HCT116 (cell line): ENCODE data around the gene ZNF385A. TPM values are rescaled to one million over a fixed set of nuclear protein-coding genes. Genes with fewer than 3 reads are reported as not detected.

Experiments
- ATAC-seq: fragments of 200-7000 bp; cut with Tn5 transposase; 2 replicates; pipeline ENCODE4 v1.9.1; 2020; ENCODE audit warnings: mild to moderate bottlenecking, moderate library complexity
- BruUV-seq: library from RNA; stranded (reverse); fragments of 400-500 nt; replicated peaks from 2 replicates; lab custom pipeline; 2021; lab: Mats Ljungman, UMichigan
- CTCF ChIA-PET: fragments of 300-600 bp; sonication (Branson Sonifier 250); formaldehyde crosslinking; loops from one replicate; lab custom pipeline; 2021; ENCODE audit warnings: antibody characterized with exemption; lab: Charles Lee
- POLR2A ChIA-PET: fragments of 300-600, 350-600 bp; sonication (Branson Sonifier 250); formaldehyde crosslinking; loops from one replicate; lab custom pipeline; 2021; ENCODE audit warnings: antibody characterized with exemption; lab: Charles Lee
- RAD21 ChIA-PET, 2 experiments: fragments of 300-600 bp; sonication (Branson Sonifier 250); formaldehyde crosslinking; loops; one replicate each; lab custom pipeline; 2023; ENCODE audit warnings: low total read pairs in 2 of 2; ENCODE audit not compliant: uncharacterized antibody in 2 of 2, unreplicated experiment in 2 of 2, low non-redundant PET in 1 of 2; lab: Charles Lee
- DNase-seq: peaks from one replicate; pipeline ENCODE4 v3.0.0-alpha.2; 2010; ENCODE audit warnings: low read depth, low spot score
- H2AFZ ChIP-seq: fragments of 200-600 bp; shearing (Covaris generic), sonication (generic); 2 replicates; pipeline ENCODE4 v1.6.1; 2017; ENCODE audit warnings: low read depth, mixed run types, mixed read lengths, antibody characterized with exemption, low read length; ENCODE audit not compliant: poor library complexity, severe bottlenecking
- H3K27ac ChIP-seq: 2 replicates; pipeline ENCODE4 v1.5.1; 2012; ENCODE audit warnings: low read depth, low read length
- H3K27me3 ChIP-seq: fragments of 200-600 bp; sonication (generic); 2 replicates; pipeline ENCODE4 v1.6.1; 2016; ENCODE audit warnings: mixed run types, low read length, mixed read lengths; ENCODE audit not compliant: insufficient read depth
- H3K36me3 ChIP-seq, 2 experiments: fragments of 200-500 bp in 1 of 2; fragments of 200-600 bp in 1 of 2; sonication (Bioruptor generic) in 1 of 2; sonication (generic) in 1 of 2; 2 replicates each; pipeline versions ENCODE4 v1.5.1 to v1.6.1; 2014 to 2016; ENCODE audit warnings: low read length in 2 of 2, inconsistent platforms in 1 of 2, mixed read lengths in 1 of 2, mixed run types in 1 of 2; ENCODE audit not compliant: insufficient read depth in 2 of 2, control insufficient read depth in 1 of 2
- H3K4me1 ChIP-seq, 2 experiments: fragments of 200-600 bp in 1 of 2; sonication (generic) in 1 of 2; 2 replicates each; pipeline versions ENCODE4 v1.5.1 to v1.6.1; 2012 to 2017; ENCODE audit warnings: low read length in 2 of 2, inconsistent platforms in 1 of 2, mild to moderate bottlenecking in 1 of 2, mixed read lengths in 1 of 2, mixed run types in 1 of 2, moderate library complexity in 1 of 2; ENCODE audit not compliant: insufficient read depth in 2 of 2, control insufficient read depth in 1 of 2
- H3K4me2 ChIP-seq: fragments of 200-600 bp; sonication (generic); 2 replicates; pipeline ENCODE4 v1.6.1; 2017; ENCODE audit warnings: mixed run types, low read length, mixed read lengths
- H3K4me3 ChIP-seq, 2 experiments: fragments of 200-600 bp in 1 of 2; sonication (generic) in 1 of 2; replicated peaks in 1 of 2; 2 replicates each; pipeline ENCODE4 v1.5.1; 2011 to 2016; ENCODE audit warnings: low read length in 2 of 2, control low read depth in 1 of 2, low read depth in 1 of 2, mild to moderate bottlenecking in 1 of 2, mixed read lengths in 1 of 2, mixed run types in 1 of 2
- H3K79me2 ChIP-seq: fragments of 200-600 bp; sonication (generic); 2 replicates; pipeline ENCODE4 v1.6.1; 2017; ENCODE audit warnings: mild to moderate bottlenecking, mixed run types, low read length, moderate library complexity, mixed read lengths; ENCODE audit not compliant: insufficient read depth
- H3K9ac ChIP-seq: fragments of 200-600 bp; sonication (generic); 2 replicates; pipeline ENCODE4 v1.6.1; 2016; ENCODE audit warnings: low read length, mixed read lengths
- H3K9me2 ChIP-seq: fragments of 200-600 bp; sonication (generic), shearing (Covaris generic); 2 replicates; pipeline ENCODE4 v1.6.1; 2017; ENCODE audit warnings: mixed run types, mild to moderate bottlenecking, moderate library complexity; ENCODE audit not compliant: insufficient read depth
- H3K9me3 ChIP-seq, 2 experiments: fragments of 200-500 bp in 1 of 2; fragments of 200-600 bp in 1 of 2; sonication (Bioruptor generic) in 1 of 2; sonication (generic) in 1 of 2; 2 replicates each; pipeline ENCODE4 v1.6.1; 2014 to 2017; ENCODE audit warnings: low read length in 2 of 2, mixed read lengths in 2 of 2, inconsistent platforms in 1 of 2, low read depth in 1 of 2, mild to moderate bottlenecking in 1 of 2, mixed run types in 1 of 2, moderate library complexity in 1 of 2; ENCODE audit not compliant: control insufficient read depth in 1 of 2, insufficient read depth in 1 of 2
- H4K20me1 ChIP-seq: fragments of 200-600 bp; sonication (generic), shearing (Covaris generic); 2 replicates; pipeline ENCODE4 v1.6.1; 2017; ENCODE audit warnings: mixed run types, mild to moderate bottlenecking, moderate library complexity; ENCODE audit not compliant: insufficient read depth
- CBX3 ChIP-seq: IDR thresholded peaks from 2 replicates; pipeline ENCODE4 v1.6.1; 2012; ENCODE audit warnings: low read depth
- CEBPB ChIP-seq: IDR thresholded peaks from 2 replicates; pipeline ENCODE4 v1.6.1; 2012; ENCODE audit warnings: low read depth
- ELF1 ChIP-seq: IDR thresholded peaks from 2 replicates; pipeline ENCODE4 v1.6.1; 2012; ENCODE audit warnings: low read depth, borderline replicate concordance
- EZH2 ChIP-seq: fragments of 200-600 bp; sonication (generic); IDR thresholded peaks from 2 replicates; pipeline ENCODE4 v1.6.1; 2017; ENCODE audit warnings: antibody characterized with exemption, mixed run types
- EZH2phosphoT487 ChIP-seq: fragments of 200-600 bp; IDR thresholded peaks from 2 replicates; pipeline ENCODE4 v1.6.1; 2018; ENCODE audit warnings: antibody characterized with exemption, borderline replicate concordance
- JUND ChIP-seq: IDR thresholded peaks from 2 replicates; pipeline ENCODE4 v1.6.1; 2012
- RAD21 ChIP-seq: IDR thresholded peaks from 2 replicates; pipeline ENCODE4 v1.6.1; 2012; ENCODE audit warnings: low read depth, mild to moderate bottlenecking
- SP1 ChIP-seq: IDR thresholded peaks from 2 replicates; pipeline ENCODE4 v1.6.1; 2012; ENCODE audit warnings: low read depth
- SRF ChIP-seq: IDR thresholded peaks from 2 replicates; pipeline ENCODE4 v1.6.1; 2012; ENCODE audit warnings: low read depth
- YY1 ChIP-seq: IDR thresholded peaks from 2 replicates; pipeline ENCODE4 v1.6.1; 2011; ENCODE audit warnings: low read length, low read depth, moderate library complexity, mild to moderate bottlenecking; ENCODE audit not compliant: insufficient replicate concordance; ENCODE audit errors: extremely low read depth
- ZFX ChIP-seq: fragments of 450-650 bp; IDR thresholded peaks from 2 replicates; pipeline ENCODE4 v1.6.1; 2017
- ZNF274 ChIP-seq: fragments of 200-500 bp; sonication (Bioruptor generic); IDR thresholded peaks from 2 replicates; pipeline ENCODE4 v1.6.1; 2014; ENCODE audit warnings: mild to moderate bottlenecking, low read depth, low read length, inconsistent platforms
- intact Hi-C: fragments of 100-400 bp; cut with micrococcal nuclease; formaldehyde crosslinking; loops from 2 replicates; pipeline ENCODE4 v1.10.0; 2022
- total RNA-seq: library from RNA; stranded (reverse); gene quantifications from one replicate; pipeline ENCODE4 v1.2.1, GENCODE V29; 2021; ENCODE audit not compliant: unreplicated experiment
- TF ChIP-seq, protein P1 (sequence below): IDR thresholded peaks from 2 replicates; pipeline ENCODE4 v1.6.1; 2011; ENCODE audit warnings: mild to moderate bottlenecking, low read length, moderate library complexity; ENCODE audit not compliant: insufficient replicate concordance; ENCODE audit errors: extremely low read depth
- TF ChIP-seq, protein P2 (sequence below): IDR thresholded peaks from 2 replicates; pipeline ENCODE4 v1.6.1; 2012; ENCODE audit warnings: low read depth
- TF ChIP-seq, protein P3 (sequence below): IDR thresholded peaks from 2 replicates; pipeline ENCODE4 v1.6.1; 2012

ZNF385A gene
- total RNA-seq, 1 experiment from 2014 or later = 34.7 TPM

DNA sequence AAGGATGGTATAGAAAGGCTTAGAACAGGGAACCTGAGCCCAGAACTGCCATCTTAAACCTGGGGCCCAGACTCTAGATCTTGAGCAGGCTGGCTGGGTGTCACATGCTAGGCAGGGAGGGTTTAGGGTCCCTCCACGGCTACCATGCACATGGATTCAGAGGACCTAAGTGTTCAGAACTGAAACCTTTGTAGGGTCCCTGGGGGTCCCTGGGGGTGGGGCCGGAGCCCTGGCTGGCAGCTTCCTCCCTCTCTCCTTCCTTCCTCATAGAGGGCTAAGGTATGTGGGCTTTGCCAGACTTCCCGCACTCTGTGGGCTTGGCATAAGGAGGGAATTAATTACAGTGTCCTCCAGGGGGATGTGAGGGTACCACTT lies 4.6 kb upstream of the ZNF385A start:
- no peak for ATAC-seq
- intact Hi-C loops = no loop called here
- TF ChIP-seq ELF1 (no peak), CBX3 (no peak), ZFX (no peak), EZH2 (no peak), RAD21 (no peak), SRF (no peak), EZH2phosphoT487 (no peak), SP1 (no peak), JUND (no peak), CEBPB (no peak), YY1 (no peak), ZNF274 (no peak)
- TF ChIP-seq, protein P1, sequence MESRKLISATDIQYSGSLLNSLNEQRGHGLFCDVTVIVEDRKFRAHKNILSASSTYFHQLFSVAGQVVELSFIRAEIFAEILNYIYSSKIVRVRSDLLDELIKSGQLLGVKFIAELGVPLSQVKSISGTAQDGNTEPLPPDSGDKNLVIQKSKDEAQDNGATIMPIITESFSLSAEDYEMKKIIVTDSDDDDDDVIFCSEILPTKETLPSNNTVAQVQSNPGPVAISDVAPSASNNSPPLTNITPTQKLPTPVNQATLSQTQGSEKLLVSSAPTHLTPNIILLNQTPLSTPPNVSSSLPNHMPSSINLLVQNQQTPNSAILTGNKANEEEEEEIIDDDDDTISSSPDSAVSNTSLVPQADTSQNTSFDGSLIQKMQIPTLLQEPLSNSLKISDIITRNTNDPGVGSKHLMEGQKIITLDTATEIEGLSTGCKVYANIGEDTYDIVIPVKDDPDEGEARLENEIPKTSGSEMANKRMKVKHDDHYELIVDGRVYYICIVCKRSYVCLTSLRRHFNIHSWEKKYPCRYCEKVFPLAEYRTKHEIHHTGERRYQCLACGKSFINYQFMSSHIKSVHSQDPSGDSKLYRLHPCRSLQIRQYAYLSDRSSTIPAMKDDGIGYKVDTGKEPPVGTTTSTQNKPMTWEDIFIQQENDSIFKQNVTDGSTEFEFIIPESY = no peak
- TF ChIP-seq, protein P2, sequence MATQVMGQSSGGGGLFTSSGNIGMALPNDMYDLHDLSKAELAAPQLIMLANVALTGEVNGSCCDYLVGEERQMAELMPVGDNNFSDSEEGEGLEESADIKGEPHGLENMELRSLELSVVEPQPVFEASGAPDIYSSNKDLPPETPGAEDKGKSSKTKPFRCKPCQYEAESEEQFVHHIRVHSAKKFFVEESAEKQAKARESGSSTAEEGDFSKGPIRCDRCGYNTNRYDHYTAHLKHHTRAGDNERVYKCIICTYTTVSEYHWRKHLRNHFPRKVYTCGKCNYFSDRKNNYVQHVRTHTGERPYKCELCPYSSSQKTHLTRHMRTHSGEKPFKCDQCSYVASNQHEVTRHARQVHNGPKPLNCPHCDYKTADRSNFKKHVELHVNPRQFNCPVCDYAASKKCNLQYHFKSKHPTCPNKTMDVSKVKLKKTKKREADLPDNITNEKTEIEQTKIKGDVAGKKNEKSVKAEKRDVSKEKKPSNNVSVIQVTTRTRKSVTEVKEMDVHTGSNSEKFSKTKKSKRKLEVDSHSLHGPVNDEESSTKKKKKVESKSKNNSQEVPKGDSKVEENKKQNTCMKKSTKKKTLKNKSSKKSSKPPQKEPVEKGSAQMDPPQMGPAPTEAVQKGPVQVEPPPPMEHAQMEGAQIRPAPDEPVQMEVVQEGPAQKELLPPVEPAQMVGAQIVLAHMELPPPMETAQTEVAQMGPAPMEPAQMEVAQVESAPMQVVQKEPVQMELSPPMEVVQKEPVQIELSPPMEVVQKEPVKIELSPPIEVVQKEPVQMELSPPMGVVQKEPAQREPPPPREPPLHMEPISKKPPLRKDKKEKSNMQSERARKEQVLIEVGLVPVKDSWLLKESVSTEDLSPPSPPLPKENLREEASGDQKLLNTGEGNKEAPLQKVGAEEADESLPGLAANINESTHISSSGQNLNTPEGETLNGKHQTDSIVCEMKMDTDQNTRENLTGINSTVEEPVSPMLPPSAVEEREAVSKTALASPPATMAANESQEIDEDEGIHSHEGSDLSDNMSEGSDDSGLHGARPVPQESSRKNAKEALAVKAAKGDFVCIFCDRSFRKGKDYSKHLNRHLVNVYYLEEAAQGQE = no peak
- TF ChIP-seq, protein P3, sequence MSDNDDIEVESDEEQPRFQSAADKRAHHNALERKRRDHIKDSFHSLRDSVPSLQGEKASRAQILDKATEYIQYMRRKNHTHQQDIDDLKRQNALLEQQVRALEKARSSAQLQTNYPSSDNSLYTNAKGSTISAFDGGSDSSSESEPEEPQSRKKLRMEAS = no peak
- ChIA-PET CTCF (interaction anchor here (1.3 kb wide), 1 partner anchor 10 kb away, joined by 3 read pairs; no protein-coding TSS in a partner anchor), RAD21 (no interaction called here), POLR2A (no interaction called here)
- Histone ChIP-seq H3K27ac (no peak overlapping the region), H3K27me3 (no peaks in the 10 kb centered on the region), H3K9me3 (no peaks in the 10 kb centered on the region), H3K9me2 (no peaks in the 10 kb centered on the region), H3K4me1 (peaks cover 32 to 77% of the 10 kb centered on the region in 2 experiments), H3K4me3 (no peak overlapping the region), H3K79me2 (no peaks in the 10 kb centered on the region), H4K20me1 (no peaks in the 10 kb centered on the region), H3K4me2 (peak overlapping the region; percentile 48), H2AFZ (no peak overlapping the region), H3K9ac (no peak overlapping the region), H3K36me3 (no peaks in the 10 kb centered on the region)
- no peak for DNase-seq
- BruUV-seq = no TSS peak
